NB4 (cell line): ENCODE results near the gene C1QTNF8.

Experiments used
- POLR2A ChIP-seq: IDR thresholded peaks from 2 replicates; pipeline ENCODE4 v1.6.1; 2011; ENCODE audit warnings: mild to moderate bottlenecking; ENCODE audit not compliant: insufficient read length; ENCODE audit errors: extremely low read depth
- TF ChIP-seq, protein P1 (sequence below): IDR thresholded peaks from one replicate; pipeline ENCODE4 v1.5.1; 2012; ENCODE audit warnings: low read depth, low read length

DNA sequence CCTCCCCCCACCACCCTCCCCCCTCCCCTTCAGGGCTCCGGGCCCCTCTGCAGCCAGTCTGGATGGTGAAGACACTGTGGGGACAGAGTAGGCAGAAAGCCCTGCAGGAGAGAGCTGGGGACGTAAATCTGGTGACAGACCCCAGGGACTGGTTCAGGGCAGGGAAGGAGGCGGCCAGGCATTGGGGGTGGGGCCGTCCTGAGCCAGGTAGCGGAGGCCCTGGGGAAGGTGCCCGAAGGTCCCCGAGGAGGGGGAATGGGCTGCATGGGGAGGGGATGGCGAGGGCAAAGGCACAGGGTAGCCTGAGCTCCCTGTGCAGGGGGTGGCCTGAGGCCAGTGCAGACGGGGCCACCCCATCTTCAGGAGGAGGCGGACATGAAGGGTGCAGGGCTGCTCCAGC is 30.5 kb upstream of the C1QTNF8 start:
- no peak for TF ChIP-seq POLR2A
- TF ChIP-seq, protein P1, sequence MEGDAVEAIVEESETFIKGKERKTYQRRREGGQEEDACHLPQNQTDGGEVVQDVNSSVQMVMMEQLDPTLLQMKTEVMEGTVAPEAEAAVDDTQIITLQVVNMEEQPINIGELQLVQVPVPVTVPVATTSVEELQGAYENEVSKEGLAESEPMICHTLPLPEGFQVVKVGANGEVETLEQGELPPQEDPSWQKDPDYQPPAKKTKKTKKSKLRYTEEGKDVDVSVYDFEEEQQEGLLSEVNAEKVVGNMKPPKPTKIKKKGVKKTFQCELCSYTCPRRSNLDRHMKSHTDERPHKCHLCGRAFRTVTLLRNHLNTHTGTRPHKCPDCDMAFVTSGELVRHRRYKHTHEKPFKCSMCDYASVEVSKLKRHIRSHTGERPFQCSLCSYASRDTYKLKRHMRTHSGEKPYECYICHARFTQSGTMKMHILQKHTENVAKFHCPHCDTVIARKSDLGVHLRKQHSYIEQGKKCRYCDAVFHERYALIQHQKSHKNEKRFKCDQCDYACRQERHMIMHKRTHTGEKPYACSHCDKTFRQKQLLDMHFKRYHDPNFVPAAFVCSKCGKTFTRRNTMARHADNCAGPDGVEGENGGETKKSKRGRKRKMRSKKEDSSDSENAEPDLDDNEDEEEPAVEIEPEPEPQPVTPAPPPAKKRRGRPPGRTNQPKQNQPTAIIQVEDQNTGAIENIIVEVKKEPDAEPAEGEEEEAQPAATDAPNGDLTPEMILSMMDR: no peak
